Activated CD8-positive, alpha-beta memory T cell treated with anti-CD3 and anti-CD28 coated beads for 24 hours (primary cell): ENCODE measurements around the gene CTNNA2.

Experiments
- DNase-seq: peaks from one replicate; pipeline ENCODE4 v3.0.0-alpha.2; 2020

The CTNNA2 gene

GRCh38 chr2:80363330-80363729, 850.5 kb downstream of the CTNNA2 start:
- no peak for DNase-seq

- no peak for DNase-seq
These were observed 851.0 kb downstream of the CTNNA2 start for GRCh38 chr2:80363791-80364349.

GRCh38 chr2:80364524-80365212, 851.8 kb downstream of the CTNNA2 start:
- no peak for DNase-seq

- DNase-seq, result no peak
These were observed 852.9 kb downstream of the CTNNA2 start for GRCh38 chr2:80365762-80366161.

GRCh38 chr2:80370375-80371009, 857.6 kb downstream of the CTNNA2 start:
- no peak for DNase-seq

GRCh38 chr2:80374105-80374504, 861.3 kb downstream of the CTNNA2 start:
- no peak for DNase-seq

- DNase-seq, result no peak
These were observed 864.2 kb downstream of the CTNNA2 start for GRCh38 chr2:80377071-80377470.

- no peak for DNase-seq
These were observed 867.9 kb downstream of the CTNNA2 start for GRCh38 chr2:80380736-80381135.

GRCh38 chr2:80381666-80382065, 868.8 kb downstream of the CTNNA2 start:
- DNase-seq, result no peak

- DNase-seq, result no peak
These were observed 879.6 kb downstream of the CTNNA2 start for GRCh38 chr2:80392441-80392840.

- no peak for DNase-seq
These were observed 881.1 kb downstream of the CTNNA2 start for GRCh38 chr2:80393991-80394390.

GRCh38 chr2:80395251-80395650, 882.4 kb downstream of the CTNNA2 start:
- no peak for DNase-seq

GRCh38 chr2:80396276-80396675, 883.4 kb downstream of the CTNNA2 start:
- DNase-seq, result no peak

- DNase-seq, result no peak
These were observed 890.2 kb downstream of the CTNNA2 start for GRCh38 chr2:80403081-80403480.

- DNase-seq, result no peak
These were observed 894.5 kb downstream of the CTNNA2 start for GRCh38 chr2:80407377-80407776.

- no peak for DNase-seq
These were observed 897.5 kb downstream of the CTNNA2 start for GRCh38 chr2:80410346-80410745.

GRCh38 chr2:80413136-80413535, 900.3 kb downstream of the CTNNA2 start:
- no peak for DNase-seq

- no peak for DNase-seq
These were observed 904.9 kb downstream of the CTNNA2 start for GRCh38 chr2:80417737-80418136.

- DNase-seq, result no peak
These were observed 907.8 kb downstream of the CTNNA2 start for GRCh38 chr2:80420530-80421208.

GRCh38 chr2:80429251-80429650, 916.4 kb downstream of the CTNNA2 start:
- no peak for DNase-seq

GRCh38 chr2:80437959-80438358, 925.1 kb downstream of the CTNNA2 start:
- DNase-seq, result no peak

- no peak for DNase-seq
These were observed 925.8 kb downstream of the CTNNA2 start for GRCh38 chr2:80438686-80439085.

GRCh38 chr2:80454628-80455027, 941.8 kb downstream of the CTNNA2 start:
- DNase-seq, result no peak

- no peak for DNase-seq
These were observed 946.2 kb downstream of the CTNNA2 start for GRCh38 chr2:80459028-80459427.
